K562 (cell line): ENCODE results near the gene COPS4. TPM values are rescaled to one million over a fixed set of nuclear protein-coding genes. Genes with fewer than 3 reads are reported as not detected.

Experiments used
- CEBPG ChIP-seq, 3 experiments: fragments of 200-800 bp in 1 of 3; sonication (Bioruptor generic) in 1 of 3; sonication (generic) in 1 of 3; formaldehyde crosslinking in 1 of 3; IDR thresholded peaks in 2 of 3; conservative IDR thresholded peaks in 1 of 3; 2 replicates each; pipeline versions ENCODE4 v1.6.1 to v1.8.0; 2016 to 2022; ENCODE audit warnings: missing compliant biosample characterization in 2 of 3, missing genetic modification characterization in 2 of 3, mild to moderate bottlenecking in 1 of 3, missing genetic modification reagents in 1 of 3
- EGR1 ChIP-seq: fragments of 450-650 bp; conservative IDR thresholded peaks from 2 replicates; pipeline ENCODE4 v1.6.1; 2017; ENCODE audit warnings: mild to moderate bottlenecking
- EZH2 ChIP-seq: IDR thresholded peaks from 2 replicates; pipeline ENCODE4 v1.6.1; 2012; ENCODE audit warnings: low read depth, mild to moderate bottlenecking, inconsistent platforms, low read length, borderline replicate concordance
- FOSL1 ChIP-seq: fragments of 200-800 bp; sonication (Bioruptor generic); conservative IDR thresholded peaks from 2 replicates; pipeline ENCODE4 v1.6.1; 2016; ENCODE audit warnings: missing genetic modification characterization, missing compliant biosample characterization
- MAX ChIP-seq: sonication (generic); formaldehyde crosslinking; IDR thresholded peaks from 2 replicates; pipeline ENCODE4 v1.9.0; 2022; ENCODE audit warnings: mild to moderate bottlenecking, missing genetic modification reagents
- MCM3 ChIP-seq: fragments of 450-650 bp; IDR thresholded peaks from 2 replicates; pipeline ENCODE4 v1.6.1; 2016
- MCM7 ChIP-seq, 2 experiments: fragments of 450-650 bp; IDR thresholded peaks; 2 replicates each; pipeline ENCODE4 v1.6.1; 2016 to 2018
- NELFE ChIP-seq: IDR thresholded peaks from 2 replicates; pipeline ENCODE4 v1.6.1; 2011; ENCODE audit warnings: mild to moderate bottlenecking; ENCODE audit not compliant: insufficient read depth, insufficient read length
- NEUROD1 ChIP-seq: fragments of 150-350 bp; IDR thresholded peaks from 2 replicates; pipeline ENCODE4 v1.6.1; 2014; ENCODE audit warnings: borderline replicate concordance, low read length, low read depth; ENCODE audit not compliant: partially characterized antibody
- NFATC3 ChIP-seq: fragments of 450-650 bp; IDR thresholded peaks from 2 replicates; pipeline ENCODE4 v1.6.1; 2017; ENCODE audit warnings: mild to moderate bottlenecking
- NFIC ChIP-seq: fragments of 450-650 bp; IDR thresholded peaks from 2 replicates; pipeline ENCODE4 v1.6.1; 2017; ENCODE audit warnings: mild to moderate bottlenecking, inconsistent platforms
- OTX1 ChIP-seq: fragments of 450-650 bp; formaldehyde crosslinking; IDR thresholded peaks from 2 replicates; pipeline ENCODE4 v1.4.0; 2022; ENCODE audit warnings: mild to moderate bottlenecking
- PHF8 ChIP-seq: fragments of 200-600 bp; sonication (generic); IDR thresholded peaks from 2 replicates; pipeline ENCODE4 v1.6.1; 2012; ENCODE audit warnings: mixed run types, mild to moderate bottlenecking, inconsistent platforms, low read length, moderate library complexity, borderline replicate concordance
- PYGO2 ChIP-seq: fragments of 450-650 bp; IDR thresholded peaks from 2 replicates; pipeline ENCODE4 v1.6.1; 2016; ENCODE audit warnings: mild to moderate bottlenecking, missing genetic modification characterization, moderate library complexity, missing compliant biosample characterization
- RNF2 ChIP-seq: sonication (generic); IDR thresholded peaks from 2 replicates; pipeline ENCODE4 v1.6.1; 2016
- SUPT5H ChIP-seq: fragments of 450-650 bp; IDR thresholded peaks from 2 replicates; pipeline ENCODE4 v1.6.1; 2016
- TAF1 ChIP-seq: IDR thresholded peaks from 2 replicates; pipeline ENCODE4 v1.6.1; 2011; ENCODE audit warnings: mild to moderate bottlenecking, low read length, moderate library complexity; ENCODE audit not compliant: insufficient read depth, control insufficient read depth, severe bottlenecking; ENCODE audit errors: extremely low read depth
- TCF15 ChIP-seq: fragments of 250-450 bp; sonication (Bioruptor Pico); IDR thresholded peaks from 2 replicates; pipeline ENCODE4 v1.8.0; 2022; ENCODE audit warnings: moderate library complexity, mild to moderate bottlenecking, inconsistent platforms
- TCFL5 ChIP-seq: fragments of 250-450 bp; sonication (Bioruptor Pico); conservative IDR thresholded peaks from 2 replicates; pipeline ENCODE4 v1.6.1; 2021; ENCODE audit warnings: mild to moderate bottlenecking, moderate library complexity, matching md5 sums
- ZNF23 ChIP-seq: fragments of 250-450 bp; sonication (Bioruptor Pico); IDR thresholded peaks from 2 replicates; pipeline ENCODE4 v1.4.0; 2020; ENCODE audit warnings: mild to moderate bottlenecking
- ZNF280B ChIP-seq: fragments of 250-450 bp; sonication (Bioruptor Pico); IDR thresholded peaks from 2 replicates; pipeline ENCODE4 v1.5.1; 2021; ENCODE audit warnings: mild to moderate bottlenecking
- ZNF512 ChIP-seq: IDR thresholded peaks from 2 replicates; pipeline ENCODE4 v1.6.1; 2016; ENCODE audit warnings: missing genetic modification characterization, missing compliant biosample characterization
- ZNF778 ChIP-seq: fragments of 450-650 bp; formaldehyde crosslinking; IDR thresholded peaks from 2 replicates; pipeline ENCODE4 v1.4.0; 2020; ENCODE audit warnings: mild to moderate bottlenecking, moderate library complexity
- polyA plus RNA-seq, 8 experiments: library from polyadenylated mRNA; depleted of rRNA in 4 of 8; stranded (reverse) in 5 of 8; unstranded in 3 of 8; fragments of >200 nt; fragmentation: Nextera tagmentation in 2 of 8; fragmentation: Illumina TruSeq in 1 of 8; extraction: Ambion mirVana in 2 of 8; extraction: Trizol in 1 of 8; gene quantifications; 2 replicates each; pipeline versions ENCODE4 v1.2.1 to v1.2.3, GENCODE V29; 2011 to 2014; ENCODE audit warnings: inconsistent platforms in 1 of 8, missing spikeins in 1 of 8
- total RNA-seq, 7 experiments: library from RNA; depleted of rRNA in 6 of 7; stranded (reverse); fragments of >200 nt in 6 of 7; fragmentation: Illumina TruSeq in 2 of 7; extraction: Trizol in 2 of 7; gene quantifications; 2 replicates each; pipeline versions ENCODE4 v1.2.1 to v1.2.3, GENCODE V29; 2011 to 2021; ENCODE audit warnings: low replicate concordance in 1 of 7
- TF ChIP-seq, protein P1 (sequence below): sonication (generic); formaldehyde crosslinking; IDR thresholded peaks from 2 replicates; pipeline ENCODE4 v1.8.1; 2022; ENCODE audit warnings: missing genetic modification reagents

COPS4 gene
- total and polyA plus RNA-seq, 9 of the 15 experiments (the other 6 are each of a cell fraction or from before 2014, with no cell fraction given) = 44.7 to 180 (median 70.9) TPM

GRCh38 chr4:83034630-83035494, at the start of gene COPS4 (continued):
- TF ChIP-seq FOSL1 (tag) (peak; percentile 68), RNF2 (peak; percentile 94), NELFE (no peak), MCM3 (no peak), EZH2 (no peak), PHF8 (peak; percentile 77), SUPT5H (peak; percentile 85), PYGO2 (tag) (no peak), TCF15 (peak; percentile 61; the same call in 1 of the 2 replicates), NFIC (peak; percentile 58), ZNF280B (CRISPR knock-in tag) (no peak), ZNF512 (tag) (no peak), ZNF23 (no peak), TAF1 (peak; percentile 99), OTX1 (CRISPR knock-in tag) (peak; percentile 23; the same call in 1 of the 2 replicates), ZNF778 (no peak), NFATC3 (peak; percentile 61; the same call in 1 of the 2 replicates), CEBPG (CRISPR knock-in tag; IDR thresholded peaks at IDR 0.05) (no peak), CEBPG (tag; conservative IDR thresholded peaks at IDR 0.05 in 1 of 2, IDR thresholded peaks at IDR 0.05 in 1 of 2) (no peak), NEUROD1 (peak; percentile 93), EGR1 (peak; percentile 68), MAX (0 out of 2 replicates have a peak, but pooled peaks have one; percentile 29), TCFL5 (CRISPR knock-in tag) (no peak), MCM7 (IDR thresholded peaks at IDR 0.05) (0 out of 4 replicates have a peak, but pooled peaks of 1 of the 2 experiments have one; percentile 45)
- TF ChIP-seq, protein P1, sequence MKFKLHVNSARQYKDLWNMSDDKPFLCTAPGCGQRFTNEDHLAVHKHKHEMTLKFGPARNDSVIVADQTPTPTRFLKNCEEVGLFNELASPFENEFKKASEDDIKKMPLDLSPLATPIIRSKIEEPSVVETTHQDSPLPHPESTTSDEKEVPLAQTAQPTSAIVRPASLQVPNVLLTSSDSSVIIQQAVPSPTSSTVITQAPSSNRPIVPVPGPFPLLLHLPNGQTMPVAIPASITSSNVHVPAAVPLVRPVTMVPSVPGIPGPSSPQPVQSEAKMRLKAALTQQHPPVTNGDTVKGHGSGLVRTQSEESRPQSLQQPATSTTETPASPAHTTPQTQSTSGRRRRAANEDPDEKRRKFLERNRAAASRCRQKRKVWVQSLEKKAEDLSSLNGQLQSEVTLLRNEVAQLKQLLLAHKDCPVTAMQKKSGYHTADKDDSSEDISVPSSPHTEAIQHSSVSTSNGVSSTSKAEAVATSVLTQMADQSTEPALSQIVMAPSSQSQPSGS (CRISPR knock-in tag) = no peak
